Panc1 (cell line): ENCODE measurements around the gene PPM1H. TPM values are rescaled to one million over a fixed set of nuclear protein-coding genes. Genes with fewer than 3 reads are reported as not detected.

ENCODE experiments used
- ATAC-seq: fragments of 200-7000 bp; cut with Tn5 transposase; 2 replicates; pipeline ENCODE4 v1.9.1; 2020; ENCODE audit warnings: mild to moderate bottlenecking, moderate library complexity
- BruUV-seq: library from RNA; stranded (reverse); fragments of 400-500 nt; replicated peaks from 2 replicates; lab custom pipeline; 2021; lab: Mats Ljungman, UMichigan
- CTCF ChIA-PET: fragments of 300-600 bp; sonication (Branson Sonifier 250); formaldehyde crosslinking; loops from one replicate; lab custom pipeline; 2022; ENCODE audit warnings: antibody characterized with exemption; lab: Charles Lee
- POLR2A ChIA-PET: fragments of 300-600 bp; sonication (Branson Sonifier 250); formaldehyde crosslinking; loops from one replicate; lab custom pipeline; 2022; ENCODE audit warnings: antibody characterized with exemption; lab: Charles Lee
- DNase-seq: peaks from one replicate; pipeline ENCODE4 v3.0.0-alpha.2; 2010; ENCODE audit warnings: low read depth, low spot score
- H3K27ac ChIP-seq: 2 replicates; pipeline ENCODE4 v1.5.1; 2011; ENCODE audit warnings: mild to moderate bottlenecking, low read length, inconsistent platforms
- H3K27me3 ChIP-seq: fragments of 200-500 bp; sonication (Bioruptor generic); 2 replicates; pipeline ENCODE4 v1.6.0; 2014; ENCODE audit warnings: low read length, inconsistent platforms; ENCODE audit not compliant: control insufficient read depth, insufficient read depth
- H3K36me3 ChIP-seq: fragments of 200-500 bp; sonication (Bioruptor generic); 2 replicates; pipeline ENCODE4 v1.5.1; 2014; ENCODE audit warnings: inconsistent platforms, mild to moderate bottlenecking, low read length, moderate library complexity; ENCODE audit not compliant: control insufficient read depth, insufficient read depth
- H3K4me1 ChIP-seq: 2 replicates; pipeline ENCODE4 v1.5.1; 2011; ENCODE audit warnings: inconsistent platforms, mild to moderate bottlenecking, low read length, moderate library complexity; ENCODE audit not compliant: control insufficient read depth, insufficient read depth
- H3K4me3 ChIP-seq, 2 experiments: 2 replicates each; pipeline ENCODE4 v1.5.1; 2011 to 2012; ENCODE audit warnings: low read depth in 2 of 2, low read length in 2 of 2, mild to moderate bottlenecking in 2 of 2, inconsistent platforms in 1 of 2, moderate library complexity in 1 of 2
- H3K9me3 ChIP-seq: fragments of 200-500 bp; sonication (Bioruptor generic); 2 replicates; pipeline ENCODE4 v1.5.1; 2014; ENCODE audit warnings: low read depth, mild to moderate bottlenecking, inconsistent platforms, low read length, moderate library complexity; ENCODE audit not compliant: control insufficient read depth, insufficient read depth
- CTCF ChIP-seq: fragments of 450-650 bp; IDR thresholded peaks from 2 replicates; pipeline ENCODE4 v1.5.1; 2017; ENCODE audit warnings: mild to moderate bottlenecking
- POLR2AphosphoS5 ChIP-seq: IDR thresholded peaks from 2 replicates; pipeline ENCODE4 v1.6.1; 2012; ENCODE audit warnings: mild to moderate bottlenecking, low read depth, low read length, moderate library complexity
- REST ChIP-seq, 2 experiments: IDR thresholded peaks; 2 replicates each; pipeline ENCODE4 v1.6.1; 2011 to 2012; ENCODE audit warnings: low read depth in 2 of 2, control low read depth in 1 of 2, low read length in 1 of 2, mild to moderate bottlenecking in 1 of 2, moderate library complexity in 1 of 2; ENCODE audit not compliant: insufficient read depth in 1 of 2
- SIN3A ChIP-seq: IDR thresholded peaks from 2 replicates; pipeline ENCODE4 v1.6.1; 2012; ENCODE audit warnings: low read depth, mild to moderate bottlenecking, low read length, moderate library complexity, borderline replicate concordance; ENCODE audit not compliant: insufficient read depth
- TCF7L2 ChIP-seq: IDR thresholded peaks from 2 replicates; pipeline ENCODE4 v1.6.1; 2011; ENCODE audit warnings: mild to moderate bottlenecking, low read depth, low read length, inconsistent platforms
- in situ Hi-C: cut with HindIII; loops from 2 replicates; pipeline ENCODE4 v1.10.0; 2016; ENCODE audit warnings: low sequenced_read_pairs, low pct_unique_long_range_greater_than_20kb
- intact Hi-C: fragments of 100-400 bp; cut with micrococcal nuclease; formaldehyde crosslinking; loops from one replicate; pipeline ENCODE4 v1.10.0; 2022; ENCODE audit not compliant: unreplicated experiment
- total RNA-seq: library from RNA; stranded (reverse); gene quantifications from one replicate; pipeline ENCODE4 v1.2.1, GENCODE V29; 2021; ENCODE audit not compliant: unreplicated experiment

PPM1H gene
- total RNA-seq, 1 experiment from 2014 or later: 22.9 TPM

GRCh38 chr12:62860501-62861411, 74.2 kb downstream of the PPM1H start:
- POLR2A ChIA-PET: no interaction called here
- Histone ChIP-seq H3K27ac (no peak overlapping the region), H3K9me3 (no peaks in the 10 kb centered on the region), H3K36me3 (no peaks in the 10 kb centered on the region), H3K27me3 (no peaks in the 10 kb centered on the region), H3K4me1 (peaks cover 16% of the 10 kb centered on the region), H3K4me3 (no peak overlapping the region)
- no peak for TF ChIP-seq SIN3A
- TF ChIP-seq CTCF: no peak
- TF ChIP-seq TCF7L2: no peak
- no peak for TF ChIP-seq POLR2AphosphoS5
- no peak for TF ChIP-seq REST (IDR thresholded peaks at IDR 0.05; ENCODE audit: insufficient read depth in 1 of 2, low read depth in 2 of 2, low read length in 1 of 2)
- intact Hi-C loops: no loop called here
- in situ Hi-C loops: no loop called here
- CTCF ChIA-PET: no interaction called here
- BruUV-seq: no TSS peak
- ATAC-seq: no peak
- DNase-seq: no peak

- intact Hi-C loops: no loop called here
- no peaks in the 10 kb centered on the region for H3K27me3 ChIP-seq
- CTCF ChIA-PET: no interaction called here
Measured at GRCh38 chr12:62860020-62860419, 74.9 kb downstream of the PPM1H start.

More at GRCh38 chr12:62860020-62860419, 74.9 kb downstream of the PPM1H start:
- Histone ChIP-seq H3K9me3 (no peaks in the 10 kb centered on the region), H3K36me3 (no peaks in the 10 kb centered on the region), H3K27ac (0 out of 2 replicates have a peak overlapping the region, but pooled peaks have one; percentile 31), H3K4me1 (peaks cover 16% of the 10 kb centered on the region), H3K4me3 (no peak overlapping the region)
- no TSS peak for BruUV-seq
- TF ChIP-seq CTCF: no peak
- no peak for TF ChIP-seq POLR2AphosphoS5
- TF ChIP-seq REST (IDR thresholded peaks at IDR 0.05; ENCODE audit: insufficient read depth in 1 of 2, low read depth in 2 of 2, low read length in 1 of 2): no peak
- no peak for TF ChIP-seq SIN3A
- no peak for TF ChIP-seq TCF7L2
- no peak for DNase-seq
- in situ Hi-C loops: no loop called here
- POLR2A ChIA-PET: no interaction called here
- no peak for ATAC-seq
